AG10803 (cell line): Measurements from ENCODE around the gene PFKFB2.
A peak's percentile ranks its signal among the peaks of the same experiment; 100 is the strongest.

Source experiments
- DNase-seq: peaks from one replicate; pipeline ENCODE4 v3.0.0; 2010; ENCODE audit warnings: low read depth
- H3K4me3 ChIP-seq: 2 replicates; pipeline ENCODE4 v1.5.1; 2011; ENCODE audit warnings: mild to moderate bottlenecking, low read length, control low read depth
- CTCF ChIP-seq: conservative IDR thresholded peaks from 2 replicates; pipeline ENCODE4 v1.5.1; 2011; ENCODE audit warnings: mild to moderate bottlenecking, low read length, control low read depth, inconsistent platforms

PFKFB2 gene

GRCh38 chr1:207051191-207051943, 1.7 kb upstream of the PFKFB2 start, which contains the start of gene YOD1:
Gene YOD1, minus strand, starts transcription at chr1:207051208. Its CDS starts 178 bp downstream, at chr1:207051030.
- peak within 1 kb of the TSS; percentile 98 for H3K4me3 ChIP-seq
- no peak for TF ChIP-seq CTCF
- peak; percentile 39 for DNase-seq

- no peak for TF ChIP-seq CTCF
- DNase-seq = no peak
- no peak overlapping the region for H3K4me3 ChIP-seq
Observed at GRCh38 chr1:207054491-207054890, 1.4 kb downstream of the PFKFB2 start.

- TF ChIP-seq CTCF = no peak
- H3K4me3 ChIP-seq = no peak overlapping the region
- DNase-seq = no peak
Observed at GRCh38 chr1:207055386-207056001, 2.4 kb downstream of the PFKFB2 start.

GRCh38 chr1:207056673-207057072, 3.6 kb downstream of the PFKFB2 start:
- TF ChIP-seq CTCF = no peak
- H3K4me3 ChIP-seq = no peak overlapping the region
- DNase-seq = no peak

GRCh38 chr1:207058252-207058651, 5.2 kb downstream of the PFKFB2 start:
- no peak for TF ChIP-seq CTCF
- DNase-seq = no peak
- H3K4me3 ChIP-seq = no peak overlapping the region

- H3K4me3 ChIP-seq = no peak overlapping the region
- 0 out of 2 replicates have a peak, but pooled peaks have one; percentile 5 for TF ChIP-seq CTCF
- no peak for DNase-seq
Observed at GRCh38 chr1:207058878-207059867, 6.1 kb downstream of the PFKFB2 start.
